Left lung (tissue), 10 donors: Measurements from ENCODE around the gene FAM219A. TPM values are rescaled to one million over a fixed set of nuclear protein-coding genes. Genes with fewer than 3 reads are reported as not detected.
"Not testable (repeated sequence)": the region's sequence is repeated elsewhere in the genome, so short reads cannot be mapped to it uniquely, and the experiment has no call there.

Source experiments
- ATAC-seq: fragments of 200-7000 bp; cut with Tn5 transposase; one replicate; pipeline ENCODE4 v1.9.1; 2020; ENCODE audit warnings: moderate library complexity
- DNase-seq, 4 donors: peaks; one replicate each; pipeline ENCODE4 v3.0.0-alpha.2; 2013 to 2020
- H3K27ac ChIP-seq, 2 donors: fragments of 200-600 bp; sonication (generic) in 1 of 2; one replicate each; pipeline versions ENCODE4 v1.5.0 to v1.8.0; 2020 to 2021
- H3K27me3 ChIP-seq, 2 donors: fragments of 200-600 bp; sonication (generic) in 1 of 2; one replicate each; pipeline versions ENCODE4 v1.5.0 to v1.8.0; 2020 to 2021
- H3K36me3 ChIP-seq, 2 donors: fragments of 200-600 bp; sonication (generic) in 1 of 2; one replicate each; pipeline versions ENCODE4 v1.5.0 to v1.8.0; 2020 to 2021
- H3K4me1 ChIP-seq, 2 donors: fragments of 200-600 bp; one replicate each; pipeline ENCODE4 v1.8.0; 2021
- H3K4me3 ChIP-seq, 2 donors: fragments of 200-600 bp; sonication (generic) in 1 of 2; one replicate each; pipeline versions ENCODE4 v1.5.0 to v1.8.0; 2020 to 2021; ENCODE audit warnings: mild to moderate bottlenecking in 1 of 2
- H3K9me3 ChIP-seq, 2 donors: fragments of 200-600 bp; sonication (generic) in 1 of 2; one replicate each; pipeline versions ENCODE4 v1.5.0 to v1.8.0; 2020 to 2021
- CTCF ChIP-seq, 2 donors: fragments of 200-600 bp; sonication (generic) in 1 of 2; IDR thresholded peaks; one replicate each; pipeline versions ENCODE4 v1.5.0 to v1.8.0; 2021; ENCODE audit warnings: antibody characterized with exemption in 2 of 2
- intact Hi-C, 2 donors: fragments of 100-400 bp; cut with DNase I; formaldehyde crosslinking; loops; one replicate each; pipeline versions ENCODE4 v1.11.2 to v1.14.2; 2022
- polyA plus RNA-seq, 6 donors: library from polyadenylated mRNA; unstranded; fragments of 120-200 nt; gene quantifications; one replicate each; pipeline ENCODE4 v1.2.1, GENCODE V29; 2013; ENCODE audit not compliant: insufficient read length in 6 of 6
- total RNA-seq, 2 donors: library from RNA; stranded (reverse); fragmentation: NEBNext Ultra II Directional; extraction: Animal tissue kit (Norgen Biotek cat#: 25700); gene quantifications; one replicate each; pipeline ENCODE4 v1.2.1, GENCODE V29; 2021
- donor health status: DM: no; HTN: yes; CAD: no.
- donor health status: DM: no; HTN: no; CAD: no.

The FAM219A gene
- total and polyA plus RNA-seq, 8 donors: 12.3 to 23.0 (median 14.6) TPM

DNA sequence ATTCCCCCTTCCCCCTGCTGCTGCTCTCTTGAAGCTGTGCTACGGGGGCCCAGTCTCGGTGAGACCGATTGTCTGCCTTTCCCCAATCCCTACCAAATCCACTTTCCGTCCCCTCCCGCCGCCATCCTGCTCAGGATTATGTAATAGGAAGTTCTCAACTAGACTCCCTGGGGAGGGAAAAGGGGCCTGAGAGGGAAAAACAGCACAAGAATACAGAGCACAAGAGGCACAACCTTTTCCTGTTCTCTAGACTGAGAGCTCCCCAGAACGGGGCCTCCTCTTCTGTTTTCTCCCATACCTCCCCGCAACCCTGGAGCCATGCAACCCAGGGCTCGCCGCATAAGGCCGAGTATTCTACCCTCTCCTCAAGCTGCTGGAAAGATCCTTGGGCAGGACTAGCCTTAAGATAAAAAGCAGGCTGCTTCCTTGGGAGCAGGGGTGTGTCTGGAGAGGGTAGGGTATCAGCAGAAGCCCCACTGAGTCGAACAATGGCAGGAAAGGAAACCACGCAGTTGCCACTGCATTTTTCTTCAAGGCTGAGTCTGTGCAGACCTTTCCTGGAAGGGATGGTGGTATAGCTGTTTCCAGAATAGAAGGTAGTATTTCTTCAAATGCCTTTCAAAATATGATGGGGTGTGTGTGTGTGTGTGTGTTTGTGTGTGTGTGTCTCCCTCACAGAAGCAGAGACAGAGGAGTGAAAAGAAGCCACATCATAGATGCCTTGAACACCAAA is 94.6 kb downstream of the FAM219A start:
- Histone ChIP-seq H3K9me3 (no peaks in the 10 kb centered on the region), H3K36me3 (no peaks in the 10 kb centered on the region), H3K27ac (peak overlapping the region; percentile 55 to 59), H3K27me3 (no peaks in the 10 kb centered on the region), H3K4me3 (no peak overlapping the region), H3K4me1 (no peaks in the 10 kb centered on the region)
- ATAC-seq: peak; percentile 25
- no peak for TF ChIP-seq CTCF (IDR thresholded peaks at IDR 0.05)
- DNase-seq: no peak
- intact Hi-C loops: no loop called here

DNA sequence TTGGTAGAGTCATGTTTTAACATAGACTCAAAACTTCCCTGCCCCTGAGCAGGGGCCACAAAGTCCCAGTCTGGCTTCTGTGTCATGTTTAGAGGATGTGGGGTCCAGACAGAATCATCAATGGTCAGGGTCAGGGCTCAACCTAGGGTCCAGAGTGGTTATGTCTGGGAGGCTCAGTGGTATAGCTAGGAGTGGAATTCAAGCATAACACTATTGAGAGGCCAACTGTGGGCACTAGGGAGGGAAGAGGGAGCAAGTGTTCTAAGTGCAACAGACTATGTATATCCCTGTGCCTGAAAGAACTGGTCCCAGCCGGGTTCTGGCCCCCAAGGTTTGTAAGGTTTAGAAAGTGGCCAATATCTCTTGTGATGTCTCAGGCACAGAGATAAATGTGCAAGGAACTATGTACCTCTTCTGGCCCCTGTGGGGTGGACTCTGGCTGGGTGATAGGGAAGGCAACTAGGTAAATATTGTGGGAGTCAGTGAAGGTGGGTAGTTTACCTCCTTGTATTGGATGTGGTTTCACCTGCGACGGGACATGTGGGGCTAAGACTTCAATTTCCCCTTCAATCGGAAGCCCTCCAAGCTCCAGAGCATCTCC is 95.7 kb downstream of the FAM219A start:
- no peak for DNase-seq
- no peak overlapping the region for H3K4me3 ChIP-seq
- peak overlapping the region in 1 of 2 donors; percentile 2 for H3K27ac ChIP-seq

DNA sequence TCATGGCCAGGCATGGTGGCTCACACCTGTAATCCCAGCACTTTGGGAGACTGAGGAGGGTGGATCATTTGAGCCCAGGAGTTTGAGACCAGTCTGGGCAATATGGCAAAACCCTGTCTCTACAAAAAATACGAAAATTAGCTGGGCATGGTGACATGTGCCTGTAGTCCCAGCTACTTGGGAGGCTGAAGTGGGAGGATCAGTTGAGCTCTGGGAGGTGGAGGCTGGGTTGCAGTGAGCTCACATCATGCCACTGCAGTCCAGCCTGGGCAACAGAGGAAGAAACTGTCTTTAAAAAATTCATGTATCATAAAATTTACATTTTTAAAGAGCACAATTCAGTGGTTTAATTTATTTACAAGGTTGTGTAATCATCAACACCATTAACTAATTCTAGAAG is 105.4 kb downstream of the FAM219A start:
- H3K27me3 ChIP-seq, intact Hi-C loops, H3K4me3 ChIP-seq, DNase-seq, H3K4me1 ChIP-seq, ATAC-seq, H3K27ac ChIP-seq, H3K36me3 ChIP-seq: not testable (repeated sequence)
- H3K9me3 ChIP-seq: peaks cover 0 to 19% of the 10 kb centered on the region in 2 donors

More for the DNA sequence above, 95.7 kb downstream of the FAM219A start:
- Histone ChIP-seq H3K27me3 (no peaks in the 10 kb centered on the region), H3K36me3 (no peaks in the 10 kb centered on the region), H3K9me3 (no peaks in the 10 kb centered on the region), H3K4me1 (no peaks in the 10 kb centered on the region)
- no peak for ATAC-seq
- TF ChIP-seq CTCF (IDR thresholded peaks at IDR 0.05): no peak
- intact Hi-C loops: no loop called here

DNA sequence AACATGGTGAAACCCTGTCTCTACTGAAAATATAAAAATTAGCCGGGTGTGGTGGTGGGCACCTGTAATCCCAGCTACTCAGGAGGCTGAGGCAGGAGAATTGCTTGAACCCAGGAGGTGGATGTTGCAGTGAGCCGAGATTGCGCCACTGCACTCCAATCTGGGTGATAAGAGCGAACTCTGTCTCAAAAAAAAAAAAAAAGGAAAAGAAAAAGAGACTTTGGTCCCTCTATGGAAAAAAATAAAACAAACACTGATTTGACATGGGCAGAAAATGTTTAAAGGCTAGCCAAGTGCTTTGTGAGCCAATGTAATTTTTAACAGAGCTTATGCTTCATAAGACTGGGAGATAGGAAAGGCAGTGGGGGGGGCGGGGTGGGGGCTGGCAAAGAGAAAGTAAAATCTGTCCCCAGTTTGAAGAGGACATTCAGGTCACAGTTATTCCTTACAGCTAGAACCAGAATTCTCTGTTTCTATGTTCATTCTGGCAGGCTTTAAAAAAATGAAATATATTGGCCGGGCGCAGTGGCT is 106.2 kb downstream of the FAM219A start:
- ATAC-seq: not testable (repeated sequence)
- DNase-seq: peak in 1 of 4 donors; percentile 32

GRCh38 chr9:34349324-34349723 is 109.0 kb downstream of the FAM219A start:
- intact Hi-C loops: no loop called here
- no peak for TF ChIP-seq CTCF (IDR thresholded peaks at IDR 0.05)
- no peak overlapping the region for H3K27ac ChIP-seq
- no peaks in the 10 kb centered on the region for H3K4me1 ChIP-seq
- DNase-seq (no peak), ATAC-seq (no peak)
- H3K27me3 ChIP-seq: no peaks in the 10 kb centered on the region
- H3K36me3 ChIP-seq: peaks cover 0 to 10% of the 10 kb centered on the region in 2 donors
- no peak overlapping the region for H3K4me3 ChIP-seq
- no peaks in the 10 kb centered on the region for H3K9me3 ChIP-seq

More for the DNA sequence above, 106.2 kb downstream of the FAM219A start:
- H3K4me1 ChIP-seq, H3K27ac ChIP-seq, H3K27me3 ChIP-seq, H3K4me3 ChIP-seq, intact Hi-C loops, H3K36me3 ChIP-seq: not testable (repeated sequence)
- peaks cover 0 to 19% of the 10 kb centered on the region in 2 donors for H3K9me3 ChIP-seq

Other genes starting within 250 kb of the FAM219A start
- 1 to 10 TPM; 2.4 TPM for gene KIF24, start 129.3 kb downstream of the FAM219A start, total RNA-seq
- gene KIF24, start 129.3 kb downstream of the FAM219A start, polyA plus RNA-seq: 1 to 10 TPM; 4.7 to 6.8 (median 5.2) TPM
- gene NUDT2, start 129.0 kb downstream of the FAM219A start, total RNA-seq: 10 to 100 TPM; 10.3 to 11.9 TPM
- gene NUDT2, start 129.0 kb downstream of the FAM219A start, polyA plus RNA-seq: 10 to 100 TPM; 19.8 to 25.6 (median 23.5) TPM
- 10 to 100 TPM in 1 of 2 donors, 1 to 10 TPM in 1; 6.9 to 22.6 TPM for gene MYORG, start 81.7 kb downstream of the FAM219A start, total RNA-seq
- 1 to 10 TPM; 3.1 to 4.8 (median 3.5) TPM for gene MYORG, start 81.7 kb downstream of the FAM219A start, polyA plus RNA-seq
- gene DNAI1, start 235 bp upstream of the FAM219A start, total RNA-seq: 1 to 10 TPM in 1 of 2 donors, under 1 TPM in 1; 0.29 to 4.1 TPM
- gene DNAI1, start 235 bp upstream of the FAM219A start, polyA plus RNA-seq: 10 to 100 TPM in 1 of 6 donors, 1 to 10 TPM in 5; 1.8 to 11.6 (median 7.5) TPM
- gene ENHO, start 64.4 kb upstream of the FAM219A start, total RNA-seq: under 1 TPM; 0.26 to 0.61 TPM
- 1 to 10 TPM; 1.2 to 1.9 (median 1.4) TPM for gene ENHO, start 64.4 kb upstream of the FAM219A start, polyA plus RNA-seq
- gene CNTFR, start 131.2 kb upstream of the FAM219A start, total RNA-seq: under 1 TPM; 0.90 to 0.92 TPM
- gene CNTFR, start 131.2 kb upstream of the FAM219A start, polyA plus RNA-seq: 10 to 100 TPM; 21.9 to 35.6 (median 28.2) TPM
- 10 to 100 TPM; 18.6 to 21.9 TPM for gene RPP25L, start 153.5 kb upstream of the FAM219A start, total RNA-seq
- 10 to 100 TPM; 17.7 to 22.4 (median 20.6) TPM for gene RPP25L, start 153.5 kb upstream of the FAM219A start, polyA plus RNA-seq
- gene DCTN3, start 161.9 kb upstream of the FAM219A start, total RNA-seq: 10 to 100 TPM; 69.8 to 70.4 TPM
- 100 to 1,000 TPM in 1 of 6 donors, 10 to 100 TPM in 5; 88.6 to 111 (median 93.9) TPM for gene DCTN3, start 161.9 kb upstream of the FAM219A start, polyA plus RNA-seq
- not detected for gene ARID3C, start 170.5 kb upstream of the FAM219A start, total RNA-seq
- under 1 TPM in 3 of 6 donors, not detected in 3; 0.13 to 0.24 (median 0.15) TPM for gene ARID3C, start 170.5 kb upstream of the FAM219A start, polyA plus RNA-seq
- gene SIGMAR1, start 179.2 kb upstream of the FAM219A start, total RNA-seq: 10 to 100 TPM; 50.5 to 72.1 TPM
- gene SIGMAR1, start 179.2 kb upstream of the FAM219A start, polyA plus RNA-seq: 10 to 100 TPM; 36.0 to 46.9 (median 42.3) TPM
- 10 to 100 TPM; 42.8 to 44.0 TPM for gene GALT, start 188.1 kb upstream of the FAM219A start, total RNA-seq
- gene GALT, start 188.1 kb upstream of the FAM219A start, polyA plus RNA-seq: 10 to 100 TPM; 58.4 to 81.6 (median 73.1) TPM
- 10 to 100 TPM; 13.8 to 17.6 TPM for gene IL11RA, start 193.6 kb upstream of the FAM219A start, total RNA-seq
- gene IL11RA, start 193.6 kb upstream of the FAM219A start, polyA plus RNA-seq: 100 to 1,000 TPM in 4 of 6 donors, 10 to 100 TPM in 2; 93.3 to 121 (median 106) TPM
- gene CCL27, start 204.1 kb upstream of the FAM219A start, total RNA-seq: under 1 TPM in 1 of 2 donors, not detected in 1; 0.67 TPM
- gene CCL27, start 204.1 kb upstream of the FAM219A start, polyA plus RNA-seq: 1 to 10 TPM in 1 of 6 donors, under 1 TPM in 5; 0.49 to 1.6 (median 0.78) TPM
- 10 to 100 TPM in 1 of 2 donors, 1 to 10 TPM in 1; 1.2 to 36.3 TPM for gene CCL19, start 232.7 kb upstream of the FAM219A start, total RNA-seq
- 1 to 10 TPM in 1 of 6 donors, under 1 TPM in 3, not detected in 2; 0.28 to 1.4 (median 0.33) TPM for gene CCL19, start 232.7 kb upstream of the FAM219A start, polyA plus RNA-seq